NB4 (cell line): ENCODE data around the gene IVL.
A peak's percentile ranks its signal among the peaks of the same experiment; 100 is the strongest.

ENCODE experiments used
- DNase-seq: peaks from one replicate; pipeline ENCODE4 v3.0.0; 2010; ENCODE audit warnings: low read depth
- H3K4me3 ChIP-seq: one replicate; pipeline ENCODE4 v1.5.1; 2011; ENCODE audit warnings: mild to moderate bottlenecking, low read depth, low read length, moderate library complexity
- MAX ChIP-seq: IDR thresholded peaks from 2 replicates; pipeline ENCODE4 v1.6.1; 2011; ENCODE audit warnings: low read depth, low read length
- MYC ChIP-seq: IDR thresholded peaks from 2 replicates; pipeline ENCODE4 v1.6.1; 2011; ENCODE audit warnings: low read depth, low read length
- POLR2A ChIP-seq: IDR thresholded peaks from 2 replicates; pipeline ENCODE4 v1.6.1; 2011; ENCODE audit warnings: mild to moderate bottlenecking; ENCODE audit not compliant: insufficient read length; ENCODE audit errors: extremely low read depth
- TF ChIP-seq, protein P1 (sequence below): IDR thresholded peaks from one replicate; pipeline ENCODE4 v1.5.1; 2012; ENCODE audit warnings: low read depth, low read length

IVL gene

DNA sequence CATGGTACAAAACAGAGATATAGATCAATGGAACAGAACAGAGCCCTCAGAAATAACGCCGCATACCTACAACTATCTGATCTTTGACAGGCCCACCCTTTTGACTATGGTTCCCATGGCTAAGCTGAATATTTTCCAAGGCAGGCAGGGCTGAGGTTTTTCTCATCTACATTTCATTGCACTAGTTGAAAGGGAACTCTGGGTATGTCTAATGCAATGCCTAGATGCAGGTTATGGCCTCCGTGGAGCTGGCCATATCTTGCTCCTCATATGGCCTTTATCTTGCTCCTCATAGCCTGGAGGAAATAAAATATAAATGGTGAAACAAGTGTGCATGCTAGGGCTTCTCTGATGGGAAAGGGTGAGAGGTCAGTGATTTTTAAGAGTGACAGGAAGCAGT, 49.2 kb downstream of the IVL start:
- no peak overlapping the region for H3K4me3 ChIP-seq
- no peak for DNase-seq
- TF ChIP-seq POLR2A = no peak
- TF ChIP-seq, protein P1, sequence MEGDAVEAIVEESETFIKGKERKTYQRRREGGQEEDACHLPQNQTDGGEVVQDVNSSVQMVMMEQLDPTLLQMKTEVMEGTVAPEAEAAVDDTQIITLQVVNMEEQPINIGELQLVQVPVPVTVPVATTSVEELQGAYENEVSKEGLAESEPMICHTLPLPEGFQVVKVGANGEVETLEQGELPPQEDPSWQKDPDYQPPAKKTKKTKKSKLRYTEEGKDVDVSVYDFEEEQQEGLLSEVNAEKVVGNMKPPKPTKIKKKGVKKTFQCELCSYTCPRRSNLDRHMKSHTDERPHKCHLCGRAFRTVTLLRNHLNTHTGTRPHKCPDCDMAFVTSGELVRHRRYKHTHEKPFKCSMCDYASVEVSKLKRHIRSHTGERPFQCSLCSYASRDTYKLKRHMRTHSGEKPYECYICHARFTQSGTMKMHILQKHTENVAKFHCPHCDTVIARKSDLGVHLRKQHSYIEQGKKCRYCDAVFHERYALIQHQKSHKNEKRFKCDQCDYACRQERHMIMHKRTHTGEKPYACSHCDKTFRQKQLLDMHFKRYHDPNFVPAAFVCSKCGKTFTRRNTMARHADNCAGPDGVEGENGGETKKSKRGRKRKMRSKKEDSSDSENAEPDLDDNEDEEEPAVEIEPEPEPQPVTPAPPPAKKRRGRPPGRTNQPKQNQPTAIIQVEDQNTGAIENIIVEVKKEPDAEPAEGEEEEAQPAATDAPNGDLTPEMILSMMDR = no peak
- TF ChIP-seq MYC = no peak
- TF ChIP-seq MAX = no peak

DNA sequence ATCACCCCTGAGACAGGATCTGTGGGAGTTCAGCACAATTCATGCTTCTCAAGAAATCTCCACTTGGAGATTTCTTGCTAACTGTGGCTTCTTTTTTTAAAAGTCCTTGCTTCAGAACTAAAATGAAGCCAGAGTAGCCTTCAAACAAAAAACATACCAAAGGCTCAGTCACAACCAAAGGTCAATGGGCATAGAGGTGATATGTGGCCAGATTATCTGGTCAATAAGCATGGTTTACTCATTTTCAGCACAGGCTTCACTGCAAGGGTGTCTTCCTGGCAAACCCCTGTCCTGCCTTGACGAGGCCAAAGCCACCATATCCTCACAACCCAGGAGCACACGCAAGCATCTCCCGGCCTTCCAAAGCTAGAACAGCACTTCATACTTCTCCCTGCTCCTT, 50.9 kb downstream of the IVL start:
- no peak for DNase-seq
- TF ChIP-seq MYC (no peak), POLR2A (no peak), MAX (no peak)
- TF ChIP-seq, protein P1 = no peak
- no peak overlapping the region for H3K4me3 ChIP-seq

DNA sequence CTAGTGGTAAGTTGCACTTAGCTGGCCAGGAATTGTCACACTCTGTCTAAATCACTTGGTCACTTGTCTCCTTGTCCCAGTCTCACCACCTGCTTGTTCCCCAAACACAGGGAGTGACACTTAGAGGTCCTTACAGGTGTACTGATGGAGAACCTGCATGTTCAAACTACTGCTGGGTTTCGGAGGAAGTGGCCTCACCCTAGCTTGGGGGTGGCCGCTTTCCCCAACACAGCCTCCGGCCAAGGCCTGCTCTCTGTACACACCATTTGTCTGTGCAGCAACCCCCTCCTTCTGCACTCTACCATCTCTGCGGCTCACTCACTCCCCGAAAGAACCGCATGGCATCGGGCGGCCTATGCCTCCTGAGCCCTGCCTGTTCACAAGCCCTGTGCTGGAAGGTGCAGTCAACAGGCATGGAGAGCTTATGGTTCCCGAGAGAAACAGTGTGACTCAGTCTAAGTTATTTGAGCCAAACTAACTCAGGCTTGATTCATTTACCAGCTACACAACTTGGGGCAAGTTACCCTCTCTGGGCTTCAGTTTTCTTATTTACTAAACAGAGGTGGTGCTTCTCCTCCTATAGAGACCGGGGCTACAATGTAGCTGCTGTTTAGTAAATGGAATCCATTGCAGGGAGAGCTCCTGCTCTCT, 51.6 kb downstream of the IVL start:
- H3K4me3 ChIP-seq = no peak overlapping the region
- no peak for DNase-seq
- no peak for TF ChIP-seq MYC
- no peak for TF ChIP-seq POLR2A
- no peak for TF ChIP-seq MAX
- TF ChIP-seq, protein P1 = no peak

DNA sequence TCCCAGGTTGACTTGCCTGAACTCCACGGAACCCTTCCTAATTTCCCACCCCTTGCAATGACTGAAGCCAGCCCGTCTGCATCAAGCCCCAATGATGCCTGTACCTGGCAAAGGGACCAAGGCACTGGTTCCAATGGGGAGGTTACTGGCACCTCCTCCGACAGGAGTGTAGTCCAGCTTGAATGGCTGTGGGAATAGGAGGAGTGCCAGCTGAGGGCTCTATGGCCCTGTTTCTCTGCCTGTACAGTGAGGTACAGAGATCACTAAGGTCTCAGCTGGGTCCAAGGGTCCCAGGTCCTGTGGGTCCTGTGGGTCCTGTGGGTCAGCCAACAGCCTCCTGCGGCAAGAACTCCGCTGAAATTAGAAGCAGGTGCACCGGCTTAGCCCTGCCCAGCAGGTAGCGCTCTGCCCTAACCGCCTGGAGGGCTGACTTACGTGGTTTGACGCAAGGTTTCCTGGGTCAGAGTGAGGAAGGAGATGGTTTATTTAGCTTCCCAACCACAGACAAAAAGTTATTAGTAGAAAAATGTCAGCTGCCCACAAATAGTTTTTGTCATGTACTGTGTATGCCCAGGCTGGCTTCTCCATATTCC, 52.2 kb downstream of the IVL start:
- peak; percentile 7 for DNase-seq
- TF ChIP-seq MYC (no peak), MAX (no peak), POLR2A (no peak)
- TF ChIP-seq, protein P1 = peak; percentile 16

More for the DNA sequence above, 52.2 kb downstream of the IVL start:
- H3K4me3 ChIP-seq = no peak overlapping the region
